GM18873 (cell line): ENCODE measurements around the gene C5orf24.
A peak's percentile ranks its signal among the peaks of the same experiment; 100 is the strongest.

Source experiments
- ATAC-seq: cut with Tn5 transposase; IDR thresholded peaks from one replicate; pipeline ENCODE4 v1.9.1; 2021; ENCODE audit warnings: mild to moderate bottlenecking, moderate library complexity, moderate number of reproducible peaks; ENCODE audit not compliant: unreplicated experiment, low FRiP score

The C5orf24 gene

GRCh38 chr5:134904610-134905245 lies 59.0 kb downstream of the C5orf24 start, which contains the start of gene PCBD2:
TSS of gene PCBD2 (plus strand) at chr5:134905131. CDS start at chr5:134905140, 9 bp downstream.
- ATAC-seq = peak; percentile 65

- ATAC-seq = peak; percentile 27
These were observed 59.7 kb downstream of the C5orf24 start for GRCh38 chr5:134905246-134905996.

GRCh38 chr5:134906811-134907210 lies 61.0 kb downstream of the C5orf24 start:
- ATAC-seq = no peak
